CD4-positive, alpha-beta T cell (primary cell): ENCODE data around the gene SLC20A1. TPM values are rescaled to one million over a fixed set of nuclear protein-coding genes. Genes with fewer than 3 reads are reported as not detected.

Experiments
- ATAC-seq: fragments of 200-7000 bp; cut with Tn5 transposase; one replicate; pipeline ENCODE4 v1.10.0; 2022; ENCODE audit warnings: mild to moderate bottlenecking; ENCODE audit not compliant: poor library complexity
- CTCF ChIA-PET: fragments of 350-600 bp; sonication (Branson Sonifier 250); formaldehyde crosslinking; loops from one replicate; lab custom pipeline; 2021; ENCODE audit warnings: antibody characterized with exemption, inconsistent platforms; lab: Charles Lee
- POLR2A ChIA-PET: fragments of 350-600 bp; sonication (Branson Sonifier 250); formaldehyde crosslinking; loops from one replicate; lab custom pipeline; 2021; ENCODE audit warnings: antibody characterized with exemption, inconsistent platforms; lab: Charles Lee
- DNase-seq, 14 experiments: peaks; one replicate each; pipeline ENCODE4 v3.0.0-alpha.2; 2013 to 2020; ENCODE audit warnings: mixed read lengths in 2 of 14
- H3K27ac ChIP-seq, 2 donors: one replicate each; pipeline versions ENCODE4 v1.5.1 to v1.7.0; 2013; ENCODE audit warnings: low read length in 2 of 2, low read depth in 1 of 2, mild to moderate bottlenecking in 1 of 2
- H3K27me3 ChIP-seq, 2 experiments: 1 replicate in 1 of 2; 2 replicates in 1 of 2; pipeline versions ENCODE4 v1.6.1 to v1.7.0; 2013; ENCODE audit warnings: low read length in 2 of 2, control low read depth in 1 of 2, mild to moderate bottlenecking in 1 of 2, moderate library complexity in 1 of 2; ENCODE audit not compliant: insufficient read depth in 2 of 2, control insufficient read depth in 1 of 2
- H3K36me3 ChIP-seq: one replicate; pipeline ENCODE4 v1.6.1; 2013; ENCODE audit warnings: low read length, control low read depth; ENCODE audit not compliant: insufficient read depth
- H3K4me1 ChIP-seq: one replicate; pipeline ENCODE4 v1.6.1; 2013; ENCODE audit warnings: low read length, control low read depth; ENCODE audit not compliant: insufficient read depth
- H3K4me3 ChIP-seq: one replicate; pipeline ENCODE4 v1.5.1; 2013; ENCODE audit warnings: mild to moderate bottlenecking, low read length, moderate library complexity
- H3K9me3 ChIP-seq, 2 experiments: 1 replicate in 1 of 2; 2 replicates in 1 of 2; pipeline versions ENCODE4 v1.6.1 to v1.7.0; 2013; ENCODE audit warnings: low read length in 2 of 2, mild to moderate bottlenecking in 2 of 2, control low read depth in 1 of 2, moderate library complexity in 1 of 2; ENCODE audit not compliant: control insufficient read depth in 1 of 2, insufficient read depth in 1 of 2
- H3K27ac Mint-ChIP-seq: one replicate; pipeline ENCODE4 v1.8.0; 2020; ENCODE audit warnings: mixed read lengths
- H3K27me3 Mint-ChIP-seq: one replicate; pipeline ENCODE4 v1.8.0; 2021; ENCODE audit warnings: mixed read lengths
- H3K36me3 Mint-ChIP-seq: one replicate; pipeline ENCODE4 v1.8.0; 2021; ENCODE audit warnings: low read depth, mixed read lengths
- H3K4me1 Mint-ChIP-seq: one replicate; pipeline ENCODE4 v1.8.0; 2021; ENCODE audit warnings: low read depth, mixed read lengths
- H3K4me3 Mint-ChIP-seq: one replicate; pipeline ENCODE4 v1.8.0; 2020; ENCODE audit warnings: mild to moderate bottlenecking, mixed read lengths
- H3K9me3 Mint-ChIP-seq: one replicate; pipeline ENCODE4 v1.8.0; 2020; ENCODE audit warnings: mixed read lengths
- intact Hi-C, 2 experiments: fragments of 100-400 bp; cut with DNase I in 1 of 2; cut with micrococcal nuclease in 1 of 2; formaldehyde crosslinking; loops; one replicate each; pipeline versions ENCODE4 v1.15.1 to v1.9.0; 2023 to 2025; cut with DNase I, micrococcal nuclease
- total RNA-seq, 174 experiments: library from RNA in 2 of 174; stranded (reverse) in 2 of 174; gene quantifications; one replicate each; pipeline ENCODE4 v1.2.3 and lab custom pipeline; 2021 to 2026
- TF ChIP-seq, protein P1 (sequence below): fragments of 200-600 bp; IDR thresholded peaks from one replicate; pipeline ENCODE4 v1.8.0; 2022; ENCODE audit warnings: antibody characterized with exemption, mild to moderate bottlenecking

Gene SLC20A1
- total RNA-seq, 2 experiments from 2014 or later = 130 to 139 TPM

GRCh38 chr2:112688086-112688880, 42.5 kb downstream of the SLC20A1 start:
- CTCF ChIA-PET = no interaction called here
- Mint-ChIP-seq H3K4me3 (no peak overlapping the region), H3K27ac (no peak overlapping the region)

GRCh38 chr2:112690853-112691401, 45.2 kb downstream of the SLC20A1 start:
- Histone ChIP-seq H3K4me3 (no peak overlapping the region), H3K9me3 (no peaks in the 10 kb centered on the region), H3K27ac (no peak overlapping the region), H3K4me1 (peaks cover 36% of the 10 kb centered on the region), H3K27me3 (no peaks in the 10 kb centered on the region), H3K36me3 (no peaks in the 10 kb centered on the region)
- no peak overlapping the region for H3K4me3 Mint-ChIP-seq
- H3K27me3 Mint-ChIP-seq = no peaks in the 10 kb centered on the region
- no peaks in the 10 kb centered on the region for H3K9me3 Mint-ChIP-seq
- TF ChIP-seq, protein P1, sequence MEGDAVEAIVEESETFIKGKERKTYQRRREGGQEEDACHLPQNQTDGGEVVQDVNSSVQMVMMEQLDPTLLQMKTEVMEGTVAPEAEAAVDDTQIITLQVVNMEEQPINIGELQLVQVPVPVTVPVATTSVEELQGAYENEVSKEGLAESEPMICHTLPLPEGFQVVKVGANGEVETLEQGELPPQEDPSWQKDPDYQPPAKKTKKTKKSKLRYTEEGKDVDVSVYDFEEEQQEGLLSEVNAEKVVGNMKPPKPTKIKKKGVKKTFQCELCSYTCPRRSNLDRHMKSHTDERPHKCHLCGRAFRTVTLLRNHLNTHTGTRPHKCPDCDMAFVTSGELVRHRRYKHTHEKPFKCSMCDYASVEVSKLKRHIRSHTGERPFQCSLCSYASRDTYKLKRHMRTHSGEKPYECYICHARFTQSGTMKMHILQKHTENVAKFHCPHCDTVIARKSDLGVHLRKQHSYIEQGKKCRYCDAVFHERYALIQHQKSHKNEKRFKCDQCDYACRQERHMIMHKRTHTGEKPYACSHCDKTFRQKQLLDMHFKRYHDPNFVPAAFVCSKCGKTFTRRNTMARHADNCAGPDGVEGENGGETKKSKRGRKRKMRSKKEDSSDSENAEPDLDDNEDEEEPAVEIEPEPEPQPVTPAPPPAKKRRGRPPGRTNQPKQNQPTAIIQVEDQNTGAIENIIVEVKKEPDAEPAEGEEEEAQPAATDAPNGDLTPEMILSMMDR = peak; percentile 78
- intact Hi-C loops = loop anchor here (1.0 to 2.0 kb wide), 3 partner anchors 36 to 91 kb away; no protein-coding TSS in a partner anchor
- no peak overlapping the region for H3K27ac Mint-ChIP-seq
- ChIA-PET CTCF (interaction anchor here (0.6 to 4.0 kb wide), 10 partner anchors 23 to 103 kb away, joined by 3 to 41 read pairs (median 4); partner anchors contain the start of gene SLC20A1), POLR2A (interaction anchor here (3.9 kb wide), 1 partner anchor 64 kb away, joined by 26 read pairs; no protein-coding TSS in a partner anchor)
- peak; percentile 54 to 84 (median 61) for DNase-seq
- H3K36me3 Mint-ChIP-seq = no peaks in the 10 kb centered on the region
- peaks cover 22% of the 10 kb centered on the region for H3K4me1 Mint-ChIP-seq
- ATAC-seq = peak; percentile 87

More at GRCh38 chr2:112688086-112688880, 42.5 kb downstream of the SLC20A1 start:
- Histone ChIP-seq H3K9me3 (no peaks in the 10 kb centered on the region), H3K27me3 (no peaks in the 10 kb centered on the region), H3K4me3 (no peak overlapping the region), H3K4me1 (peaks cover 39% of the 10 kb centered on the region), H3K36me3 (no peaks in the 10 kb centered on the region), H3K27ac (no peak overlapping the region)
- intact Hi-C loops = loop anchor here in 1 of 2 experiments (5.0 kb wide), 1 partner anchor 36 kb away; no protein-coding TSS in a partner anchor
- ATAC-seq (no peak), DNase-seq (no peak)
- no peaks in the 10 kb centered on the region for H3K36me3 Mint-ChIP-seq
- H3K27me3 Mint-ChIP-seq = no peaks in the 10 kb centered on the region
- POLR2A ChIA-PET = interaction anchor here (1.0 kb wide), 1 partner anchor 28 kb away, joined by 3 read pairs; no protein-coding TSS in a partner anchor
- H3K9me3 Mint-ChIP-seq = no peaks in the 10 kb centered on the region
- peaks cover 27% of the 10 kb centered on the region for H3K4me1 Mint-ChIP-seq
- TF ChIP-seq, protein P1 = no peak

GRCh38 chr2:112691881-112692281, 46.1 kb downstream of the SLC20A1 start:
- Histone ChIP-seq H3K4me3 (no peak overlapping the region), H3K9me3 (no peaks in the 10 kb centered on the region), H3K36me3 (no peaks in the 10 kb centered on the region), H3K27ac (no peak overlapping the region), H3K4me1 (peaks cover 31% of the 10 kb centered on the region), H3K27me3 (no peaks in the 10 kb centered on the region)
- TF ChIP-seq, protein P1 = no peak
- ATAC-seq = no peak
- intact Hi-C loops = loop anchor here (1.0 to 2.0 kb wide), 3 partner anchors 35 to 92 kb away; no protein-coding TSS in a partner anchor
- ChIA-PET POLR2A (interaction anchor here (1.0 to 3.9 kb wide), 8 partner anchors 13 to 92 kb away, joined by 3 to 26 read pairs (median 4); partner anchors contain the start of gene SLC20A1), CTCF (interaction anchor here (0.8 to 4.0 kb wide), 5 partner anchors 34 to 92 kb away, joined by 4 to 41 read pairs (median 10); partner anchors contain the start of gene SLC20A1)
- Mint-ChIP-seq H3K36me3 (no peaks in the 10 kb centered on the region), H3K27ac (no peak overlapping the region), H3K4me3 (no peak overlapping the region), H3K27me3 (no peaks in the 10 kb centered on the region), H3K4me1 (peaks cover 22% of the 10 kb centered on the region), H3K9me3 (no peaks in the 10 kb centered on the region)
- no peak for DNase-seq
